Gastrocnemius medialis (tissue), 4 donors: ENCODE measurements around the gene TRAM2. TPM values are rescaled to one million over a fixed set of nuclear protein-coding genes. Genes with fewer than 3 reads are reported as not detected.

Experiments
- ATAC-seq, 2 donors: fragments of 150-250 bp; one replicate each; pipeline ENCODE4 v1.9.1; 2016
- DNase-seq, 2 donors: peaks; one replicate each; pipeline ENCODE4 v3.0.0-alpha.2; 2019
- H3K27ac ChIP-seq, 4 donors: fragments of 200-600 bp; sonication (generic); 1 replicate in 1 of 4; 2 replicates in 3 of 4; pipeline ENCODE4 v1.5.1; 2016 to 2018; ENCODE audit warnings: mild to moderate bottlenecking in 2 of 4, moderate library complexity in 1 of 4
- H3K27me3 ChIP-seq, 3 donors: fragments of 200-600 bp; sonication (generic) in 2 of 3; 1 replicate in 1 of 3; 2 replicates in 2 of 3; pipeline versions ENCODE4 v1.5.1 to v1.6.0; 2016 to 2019; ENCODE audit warnings: mild to moderate bottlenecking in 1 of 3, moderate library complexity in 1 of 3
- H3K36me3 ChIP-seq, 2 donors: fragments of 200-600 bp; sonication (generic) in 1 of 2; one replicate each; pipeline ENCODE4 v1.5.1; 2017 to 2018
- H3K4me1 ChIP-seq, 2 donors: fragments of 200-600 bp; sonication (generic) in 1 of 2; one replicate each; pipeline ENCODE4 v1.5.1; 2016 to 2017; ENCODE audit warnings: mild to moderate bottlenecking in 2 of 2
- H3K4me3 ChIP-seq, 4 donors: fragments of 200-600 bp; sonication (generic) in 3 of 4; 1 replicate in 1 of 4; 2 replicates in 3 of 4; pipeline ENCODE4 v1.5.1; 2016 to 2019; ENCODE audit warnings: mild to moderate bottlenecking in 2 of 4
- H3K9me3 ChIP-seq, 3 donors: fragments of 200-600 bp; sonication (generic) in 2 of 3; 1 replicate in 1 of 3; 2 replicates in 2 of 3; pipeline ENCODE4 v1.5.1; 2016 to 2019
- POLR2A ChIP-seq, 2 donors: fragments of 450-650 bp; IDR thresholded peaks; one replicate each; pipeline ENCODE4 v1.6.1; 2017; ENCODE audit warnings: antibody characterized with exemption in 2 of 2, mild to moderate bottlenecking in 2 of 2, moderate library complexity in 2 of 2
- in situ Hi-C, 4 donors: fragments of 200-750 bp; cut with MboI; loops; one replicate each; pipeline versions ENCODE4 v1.15.0 to v1.8.0; 2017; ENCODE audit warnings: low sequenced_read_pairs in 4 of 4
- intact Hi-C: fragments of 100-400 bp; cut with DNase I; formaldehyde crosslinking; loops from one replicate; pipeline ENCODE4 v1.15.1; 2023; ENCODE audit warnings: low total_unique reads
- total RNA-seq, 4 donors: library from RNA; depleted of rRNA; stranded (reverse); fragments of >200 nt; gene quantifications; one replicate each; pipeline versions ENCODE4 v1.1.0 to v1.2.3, GENCODE V29; 2016
- TF ChIP-seq, protein P1 (sequence below), 5 experiments: fragments of 450-650 bp in 3 of 5; fragments of 200-600 bp in 2 of 5; sonication (generic) in 2 of 5; IDR thresholded peaks in 4 of 5; conservative IDR thresholded peaks in 1 of 5; 1 replicate in 4 of 5; 2 replicates in 1 of 5; pipeline ENCODE4 v1.5.1; 2016 to 2019; ENCODE audit warnings: antibody characterized with exemption in 5 of 5, mild to moderate bottlenecking in 3 of 5, moderate library complexity in 3 of 5

The TRAM2 gene
- total RNA-seq, 4 donors from 2014 or later = 2.4 to 4.5 (median 3.6) TPM

DNA sequence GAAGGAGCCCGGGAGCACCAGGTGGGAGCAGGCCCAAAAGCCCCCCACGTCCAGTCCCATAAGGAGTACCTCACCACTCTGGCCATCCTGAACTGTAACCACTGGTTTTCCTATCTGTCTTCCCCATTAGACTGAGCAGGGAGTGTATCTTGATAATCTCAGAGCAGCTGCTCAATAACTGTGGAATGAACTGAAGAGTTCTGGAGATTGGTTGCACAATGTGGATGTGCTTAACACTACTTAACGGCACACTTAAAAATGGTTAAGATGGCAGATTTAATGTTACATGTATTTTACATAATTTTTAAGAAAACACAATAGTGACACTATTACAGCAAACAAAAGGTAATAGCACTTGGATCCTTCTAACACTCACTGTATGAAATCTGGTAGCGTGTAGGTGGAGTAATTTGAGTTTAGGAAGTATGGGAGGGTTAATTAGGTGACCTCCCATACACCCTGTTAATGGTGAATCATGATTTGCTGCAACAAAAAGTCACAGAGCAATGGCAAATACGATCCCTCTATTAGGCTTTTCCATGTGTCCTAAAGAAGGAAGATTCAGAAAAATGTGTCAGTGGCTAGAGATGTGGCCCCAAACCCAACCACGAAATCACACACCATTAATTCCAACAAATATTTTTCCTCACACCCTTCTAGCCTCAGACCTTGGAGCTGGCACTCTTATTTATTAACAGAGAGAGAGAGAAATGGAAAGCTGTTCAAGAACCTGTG, 18.4 kb downstream of the TRAM2 start:
- in situ Hi-C loops (no loop called here), intact Hi-C loops (no loop called here)
- no peak overlapping the region for H3K4me3 ChIP-seq
- no peaks in the 10 kb centered on the region for H3K36me3 ChIP-seq
- no peak for DNase-seq
- TF ChIP-seq POLR2A (IDR thresholded peaks at IDR 0.05) = no peak
- ATAC-seq = peak in 1 of 2 donors; percentile 44
- H3K27me3 ChIP-seq = no peaks in the 10 kb centered on the region
- H3K9me3 ChIP-seq = no peaks in the 10 kb centered on the region
- H3K27ac ChIP-seq = peak overlapping the region in 2 of 4 donors; percentile 15 to 18
- H3K4me1 ChIP-seq = peaks cover 3 to 7% of the 10 kb centered on the region in 2 donors

DNA sequence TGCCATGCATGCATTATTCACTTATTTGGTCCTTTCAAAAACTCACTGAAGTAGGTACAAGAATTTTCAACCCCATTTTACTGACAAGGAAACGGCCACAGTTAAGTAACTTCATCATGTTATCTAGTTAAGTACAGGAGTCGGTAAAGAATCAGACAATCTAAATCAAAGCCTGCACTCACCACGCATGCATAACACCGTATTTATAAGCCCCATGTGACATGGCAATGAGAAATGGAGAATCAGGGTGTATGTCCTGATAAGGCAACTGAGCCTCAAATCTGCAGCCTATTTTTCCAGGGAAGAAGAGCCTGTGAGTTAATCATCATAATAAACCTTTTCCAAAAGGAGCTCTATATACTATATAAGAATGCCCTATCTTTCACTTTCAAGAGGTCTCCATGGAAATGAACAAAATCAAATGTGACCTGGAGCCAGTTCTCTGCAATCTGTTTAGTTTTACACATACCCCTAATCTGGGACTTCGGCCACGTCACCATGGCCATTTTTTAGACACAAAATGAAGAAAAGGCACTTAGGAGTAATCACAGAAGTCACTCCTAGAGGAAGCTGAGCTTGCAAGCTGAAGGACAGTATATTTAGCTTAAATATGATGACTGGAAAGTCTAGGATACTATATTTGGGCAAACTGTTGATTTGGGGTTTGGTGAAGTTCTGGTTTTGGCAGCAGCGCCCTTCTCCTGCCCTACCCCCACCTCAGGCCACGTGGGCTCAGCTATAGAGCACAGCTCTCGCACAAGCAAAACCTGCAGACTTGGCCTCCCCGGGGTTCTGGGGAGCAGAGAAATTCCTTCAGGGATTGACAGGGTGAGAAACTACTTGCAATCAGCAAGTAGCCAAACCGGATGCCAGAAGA, 19.2 kb downstream of the TRAM2 start:
- DNase-seq (no peak), ATAC-seq (no peak)
- Histone ChIP-seq H3K27me3 (no peaks in the 10 kb centered on the region), H3K36me3 (no peaks in the 10 kb centered on the region), H3K4me1 (peaks cover 4 to 7% of the 10 kb centered on the region in 2 donors), H3K9me3 (no peaks in the 10 kb centered on the region), H3K27ac (peak overlapping the region in 2 of 4 donors; percentile 15 to 18), H3K4me3 (no peak overlapping the region)
- intact Hi-C loops (no loop called here), in situ Hi-C loops (no loop called here)
- TF ChIP-seq, protein P1, sequence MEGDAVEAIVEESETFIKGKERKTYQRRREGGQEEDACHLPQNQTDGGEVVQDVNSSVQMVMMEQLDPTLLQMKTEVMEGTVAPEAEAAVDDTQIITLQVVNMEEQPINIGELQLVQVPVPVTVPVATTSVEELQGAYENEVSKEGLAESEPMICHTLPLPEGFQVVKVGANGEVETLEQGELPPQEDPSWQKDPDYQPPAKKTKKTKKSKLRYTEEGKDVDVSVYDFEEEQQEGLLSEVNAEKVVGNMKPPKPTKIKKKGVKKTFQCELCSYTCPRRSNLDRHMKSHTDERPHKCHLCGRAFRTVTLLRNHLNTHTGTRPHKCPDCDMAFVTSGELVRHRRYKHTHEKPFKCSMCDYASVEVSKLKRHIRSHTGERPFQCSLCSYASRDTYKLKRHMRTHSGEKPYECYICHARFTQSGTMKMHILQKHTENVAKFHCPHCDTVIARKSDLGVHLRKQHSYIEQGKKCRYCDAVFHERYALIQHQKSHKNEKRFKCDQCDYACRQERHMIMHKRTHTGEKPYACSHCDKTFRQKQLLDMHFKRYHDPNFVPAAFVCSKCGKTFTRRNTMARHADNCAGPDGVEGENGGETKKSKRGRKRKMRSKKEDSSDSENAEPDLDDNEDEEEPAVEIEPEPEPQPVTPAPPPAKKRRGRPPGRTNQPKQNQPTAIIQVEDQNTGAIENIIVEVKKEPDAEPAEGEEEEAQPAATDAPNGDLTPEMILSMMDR (IDR thresholded peaks at IDR 0.05 in 4 of 5, conservative IDR thresholded peaks at IDR 0.05 in 1 of 5) = no peak
- TF ChIP-seq POLR2A (IDR thresholded peaks at IDR 0.05) = no peak

DNA sequence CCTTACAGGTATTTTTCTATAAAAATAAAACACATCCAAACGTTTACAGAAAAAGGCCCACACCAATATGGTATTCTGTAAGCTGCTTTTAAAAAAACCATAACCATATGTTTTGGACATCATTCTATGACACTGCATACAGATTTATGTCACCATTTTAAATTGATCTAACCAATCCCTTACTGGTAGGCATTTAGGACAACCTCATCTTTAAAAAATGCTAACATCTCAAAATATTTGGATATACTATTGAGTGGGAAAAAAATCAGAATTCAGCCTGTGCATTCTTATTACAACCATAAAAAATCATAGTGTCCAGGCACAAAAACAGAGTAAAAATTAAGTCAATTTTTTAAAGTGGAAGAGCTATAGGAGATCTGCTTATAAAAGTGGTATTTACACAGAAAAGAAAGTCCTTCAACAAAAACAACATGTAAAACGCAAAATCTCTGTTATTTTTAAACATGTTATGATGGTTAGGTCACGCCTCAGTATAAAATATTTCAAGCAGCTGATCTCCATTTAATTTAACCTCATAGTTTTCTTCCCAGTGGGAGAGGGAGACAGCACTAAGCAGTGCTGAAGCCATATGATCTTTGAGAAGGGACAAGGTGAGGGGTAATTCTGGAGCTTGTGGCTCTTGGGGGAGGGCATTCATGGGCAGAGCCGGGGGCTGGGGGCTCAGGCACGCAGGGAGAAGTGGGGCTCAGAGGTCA, 21.2 kb downstream of the TRAM2 start:
- Histone ChIP-seq H3K4me1 (peaks cover 22 to 24% of the 10 kb centered on the region in 2 donors), H3K4me3 (no peak overlapping the region), H3K36me3 (no peaks in the 10 kb centered on the region), H3K27ac (no peak overlapping the region), H3K9me3 (no peaks in the 10 kb centered on the region), H3K27me3 (no peaks in the 10 kb centered on the region)
- in situ Hi-C loops = no loop called here
- no peak for DNase-seq
- ATAC-seq = no peak
- intact Hi-C loops = no loop called here
- no peak for TF ChIP-seq POLR2A (IDR thresholded peaks at IDR 0.05)
- TF ChIP-seq, protein P1 (IDR thresholded peaks at IDR 0.05 in 4 of 5, conservative IDR thresholded peaks at IDR 0.05 in 1 of 5) = no peak

DNA sequence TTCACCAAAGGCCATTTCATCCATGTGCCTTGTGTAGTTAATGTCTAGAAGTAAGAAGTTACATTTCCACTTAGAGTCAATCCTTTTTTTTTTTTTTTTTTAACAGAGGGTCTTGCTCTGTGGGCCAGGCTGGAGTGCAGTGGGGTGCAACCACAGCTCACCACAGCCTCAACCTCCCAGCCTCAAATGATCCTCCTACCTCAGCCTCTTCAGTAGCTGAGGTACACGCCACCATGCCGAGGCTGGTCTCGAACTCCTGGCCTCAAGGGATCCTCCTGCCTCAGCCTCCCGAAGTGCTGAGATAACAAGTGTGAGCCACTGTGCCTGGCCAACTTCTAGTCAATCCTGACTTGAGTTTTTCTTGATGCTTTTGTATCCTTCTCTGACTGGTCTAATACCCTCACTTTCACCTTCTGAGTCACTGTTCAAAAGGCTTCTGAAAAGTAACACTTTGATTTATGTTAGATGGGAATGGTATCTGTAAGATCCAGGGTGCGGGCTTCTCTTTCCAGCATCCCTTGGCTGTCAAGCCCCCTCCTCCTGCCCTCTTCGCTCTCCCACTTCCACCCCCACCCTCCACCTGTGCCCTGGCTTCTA, 22.1 kb downstream of the TRAM2 start:
- Histone ChIP-seq H3K9me3 (no peaks in the 10 kb centered on the region), H3K36me3 (no peaks in the 10 kb centered on the region), H3K27me3 (no peaks in the 10 kb centered on the region), H3K27ac (no peak overlapping the region), H3K4me1 (peaks cover 22 to 32% of the 10 kb centered on the region in 2 donors), H3K4me3 (no peak overlapping the region)
- ATAC-seq (no peak), DNase-seq (no peak)
- TF ChIP-seq POLR2A (IDR thresholded peaks at IDR 0.05) = no peak
- TF ChIP-seq, protein P1 (IDR thresholded peaks at IDR 0.05 in 4 of 5, conservative IDR thresholded peaks at IDR 0.05 in 1 of 5) = no peak
- intact Hi-C loops (no loop called here), in situ Hi-C loops (no loop called here)
